ENCODE measurements around the gene FDCSP.

Gene FDCSP

DNA sequence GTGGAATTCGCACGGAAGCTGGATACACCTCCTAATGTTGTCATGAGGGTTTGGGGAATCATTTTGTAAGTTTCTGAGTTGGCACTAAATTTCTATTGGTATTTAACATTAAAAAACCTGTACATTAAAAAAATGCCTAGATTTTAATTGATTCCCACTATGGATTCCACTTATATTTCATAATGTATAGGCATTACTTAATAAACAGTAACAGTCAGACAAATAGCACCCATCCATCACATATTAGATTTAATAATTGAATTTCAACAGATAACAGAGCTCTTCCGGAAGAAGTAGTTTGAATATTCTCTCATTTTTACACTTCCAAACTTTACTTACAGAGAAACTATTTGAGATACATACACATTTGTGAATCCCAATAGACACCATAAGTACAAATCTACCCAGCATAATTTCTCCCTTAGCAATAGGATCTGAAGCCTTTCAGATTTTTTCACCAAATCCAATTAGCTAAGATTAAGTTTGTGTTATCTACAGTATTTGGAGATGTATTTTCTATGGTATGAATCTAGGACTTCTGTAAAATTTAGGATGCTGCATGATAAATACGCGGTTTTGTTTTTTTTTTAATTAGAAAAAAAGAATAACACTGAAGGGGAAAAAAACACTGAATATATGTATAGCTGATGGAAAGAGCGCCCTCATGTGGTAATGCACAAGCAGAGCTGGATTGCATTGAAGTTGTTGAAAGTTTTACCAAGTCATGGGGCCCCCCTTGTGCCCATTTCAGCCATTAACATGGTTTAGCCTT is 42.6 kb upstream of the FDCSP start:
- peak; percentile 74 for TF ChIP-seq CTCF (IDR thresholded peaks at IDR 0.05; ENCODE audit: control extremely low read depth, extremely low read depth, low read depth, missing control alignments)
- ChIA-PET CTCF (interaction anchor here (0.7 to 2.4 kb wide), 21 partner anchors 8 to 493 kb away, joined by 3 to 16 read pairs (median 3); partner anchors contain the start of gene ODAM), POLR2A (no interaction called here)
- DNase-seq (ENCODE audit: extremely low spot score), result peak; percentile 14

GRCh38 chr4:70183940-70184246 is 42.0 kb upstream of the FDCSP start:
- no peak for DNase-seq (ENCODE audit: extremely low spot score)
- POLR2A ChIA-PET, result no interaction called here
- CTCF ChIA-PET, result interaction anchor here (0.7 to 2.4 kb wide), 19 partner anchors 8 to 494 kb away, joined by 3 to 16 read pairs (median 3); partner anchors contain the start of gene ODAM
- TF ChIP-seq CTCF (IDR thresholded peaks at IDR 0.05; ENCODE audit: control extremely low read depth, extremely low read depth, low read depth, missing control alignments), result no peak

DNA sequence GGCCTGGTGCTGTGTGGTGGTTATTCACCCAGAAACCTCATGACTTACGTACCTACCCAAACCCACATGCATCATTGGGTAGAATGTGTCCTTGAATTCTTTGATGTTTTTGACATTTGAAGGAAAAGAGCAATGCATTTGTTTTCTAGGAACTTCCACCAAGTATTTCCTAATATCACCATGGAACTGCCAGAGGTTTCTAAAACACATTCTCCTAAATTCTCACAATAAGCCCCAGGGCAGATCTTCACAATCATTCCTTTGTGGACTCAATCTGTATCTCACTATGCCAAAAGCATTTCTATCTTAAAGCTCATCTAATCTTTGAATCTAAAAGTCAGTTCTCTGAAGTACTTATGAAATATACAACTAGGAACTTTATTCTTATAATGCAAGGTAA is 38.7 kb upstream of the FDCSP start:
- CTCF ChIA-PET, result interaction anchor here (0.9 to 1.3 kb wide), 3 partner anchors 8 to 293 kb away, joined by 3 read pairs; no protein-coding TSS in a partner anchor
- POLR2A ChIA-PET, result no interaction called here
- no peak for TF ChIP-seq CTCF (IDR thresholded peaks at IDR 0.05; ENCODE audit: control extremely low read depth, extremely low read depth, low read depth, missing control alignments)
- DNase-seq (ENCODE audit: extremely low spot score), result no peak

DNA sequence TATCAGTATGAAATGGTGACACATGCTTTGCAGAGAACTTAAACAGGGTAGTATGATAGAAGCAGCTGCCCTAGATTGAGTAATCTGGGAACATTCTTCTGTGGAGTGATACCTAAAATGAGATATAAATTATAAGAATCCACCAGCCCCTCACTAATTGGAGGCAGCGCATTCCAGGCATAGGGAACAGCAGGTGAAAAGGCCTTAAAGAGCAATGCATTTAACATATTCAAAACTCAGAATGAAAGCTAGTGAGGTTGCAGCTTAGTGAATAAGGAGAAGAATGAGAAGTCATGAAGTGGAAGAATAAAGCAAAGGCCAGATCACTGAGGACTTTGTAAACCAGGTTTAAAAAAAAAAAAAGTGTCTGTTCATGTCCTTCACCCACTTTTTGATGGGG is 35.3 kb upstream of the FDCSP start:
- TF ChIP-seq CTCF (IDR thresholded peaks at IDR 0.05; ENCODE audit: control extremely low read depth, extremely low read depth, low read depth, missing control alignments), result no peak
- POLR2A ChIA-PET, result no interaction called here
- CTCF ChIA-PET, result no interaction called here
- DNase-seq (ENCODE audit: extremely low spot score), result no peak

DNA sequence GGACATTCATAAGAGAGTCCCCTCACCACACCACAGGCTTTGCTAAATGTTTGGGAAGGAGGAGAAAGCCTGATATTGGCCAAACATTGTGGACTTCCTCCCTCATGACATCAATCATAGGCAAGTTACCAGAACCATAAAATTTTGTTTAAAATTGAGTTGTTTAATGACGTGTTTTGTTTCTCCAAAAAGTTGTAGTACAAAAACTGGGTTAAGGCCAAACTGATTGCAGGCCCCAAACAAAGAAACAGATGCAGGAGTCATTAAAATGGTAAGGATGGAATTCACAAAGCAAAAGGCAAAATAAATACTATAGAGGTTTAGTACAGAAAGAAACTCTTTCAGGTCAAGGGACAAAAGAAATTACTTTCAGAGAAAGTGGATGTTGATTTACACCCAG is 34.3 kb upstream of the FDCSP start:
- POLR2A ChIA-PET, result no interaction called here
- CTCF ChIA-PET, result interaction anchor here (1.0 to 1.3 kb wide), 3 partner anchors 8 to 21 kb away, joined by 3 to 5 read pairs (median 4); no protein-coding TSS in a partner anchor
- DNase-seq (ENCODE audit: extremely low spot score), result no peak
- TF ChIP-seq CTCF (IDR thresholded peaks at IDR 0.05; ENCODE audit: control extremely low read depth, extremely low read depth, low read depth, missing control alignments), result no peak

GRCh38 chr4:70192895-70193294 is 33.0 kb upstream of the FDCSP start:
- DNase-seq (ENCODE audit: extremely low spot score), result no peak
- POLR2A ChIA-PET, result no interaction called here
- CTCF ChIA-PET, result interaction anchor here (1.0 to 1.3 kb wide), 2 partner anchors 10 to 366 kb away, joined by 3 to 4 read pairs; no protein-coding TSS in a partner anchor
- TF ChIP-seq CTCF (IDR thresholded peaks at IDR 0.05; ENCODE audit: control extremely low read depth, extremely low read depth, low read depth, missing control alignments), result no peak

All from GM10248 (cell line).